SK-N-SH (cell line): ENCODE results near the gene CDK1. TPM values are rescaled to one million over a fixed set of nuclear protein-coding genes. Genes with fewer than 3 reads are reported as not detected.

Experiments used
- CTCF ChIA-PET: fragments of 300-600, 350-600 bp; formaldehyde crosslinking; extraction: SDS; loops from one replicate; lab custom pipeline; 2021; lab: Yijun Ruan, JAX
- POLR2A ChIA-PET: fragments of 350-600 bp; sonication (Branson Sonifier 250); formaldehyde crosslinking; extraction: SDS; loops from one replicate; lab custom pipeline; 2020; ENCODE audit warnings: antibody characterized with exemption, inconsistent platforms; lab: Yijun Ruan, JAX
- DNase-seq: peaks from one replicate; pipeline ENCODE4 v3.0.0; 2012
- H2AFZ ChIP-seq: fragments of 200-600 bp; sonication (generic); 2 replicates; pipeline ENCODE4 v1.8.1; 2016; ENCODE audit warnings: antibody characterized with exemption, mild to moderate bottlenecking, low read depth
- H3F3A ChIP-seq: fragments of 200-600 bp; sonication (generic); replicated peaks from 2 replicates; pipeline ENCODE3; 2016; ENCODE audit warnings: antibody characterized with exemption, mild to moderate bottlenecking; ENCODE audit not compliant: insufficient read depth
- H3K27ac ChIP-seq, 2 experiments: fragments of 200-500 bp in 1 of 2; fragments of 200-600 bp in 1 of 2; sonication (Bioruptor generic) in 1 of 2; sonication (generic), shearing (Covaris generic) in 1 of 2; 2 replicates each; pipeline versions ENCODE4 v1.5.1 to v1.6.1; 2014 to 2016; ENCODE audit warnings: low read depth in 2 of 2, inconsistent platforms in 1 of 2, low read length in 1 of 2, mild to moderate bottlenecking in 1 of 2, mixed read lengths in 1 of 2
- H3K27me3 ChIP-seq: fragments of 200-600 bp; sonication (generic), shearing (Covaris generic); 2 replicates; pipeline ENCODE4 v1.6.1; 2016; ENCODE audit warnings: mixed run types; ENCODE audit not compliant: insufficient read depth
- H3K36me3 ChIP-seq, 2 experiments: fragments of 200-500 bp in 1 of 2; fragments of 200-600 bp in 1 of 2; sonication (Bioruptor generic) in 1 of 2; sonication (generic) in 1 of 2; replicated peaks in 1 of 2; 2 replicates each; pipeline versions ENCODE3 to v1.5.1; 2014 to 2016; ENCODE audit warnings: low read length in 1 of 2, mild to moderate bottlenecking in 1 of 2; ENCODE audit not compliant: insufficient read depth in 2 of 2, control insufficient read depth in 1 of 2
- H3K4me1 ChIP-seq, 2 experiments: fragments of 200-500 bp in 1 of 2; fragments of 200-600 bp in 1 of 2; sonication (Bioruptor generic) in 1 of 2; sonication (generic), shearing (Covaris generic) in 1 of 2; 2 replicates each; pipeline versions ENCODE4 v1.5.1 to v1.6.1; 2014 to 2016; ENCODE audit warnings: low read depth in 1 of 2, low read length in 1 of 2, mixed run types in 1 of 2; ENCODE audit not compliant: insufficient read depth in 2 of 2, control insufficient read depth in 1 of 2
- H3K4me2 ChIP-seq: fragments of 200-600 bp; sonication (generic), shearing (Covaris generic); 2 replicates; pipeline ENCODE4 v1.6.1; 2017; ENCODE audit warnings: mixed run types
- H3K4me3 ChIP-seq, 2 experiments: fragments of 200-500 bp in 1 of 2; fragments of 200-600 bp in 1 of 2; sonication (Bioruptor generic) in 1 of 2; sonication (generic), shearing (Covaris generic) in 1 of 2; 2 replicates each; pipeline versions ENCODE4 v1.5.1 to v1.8.1; 2014 to 2016; ENCODE audit warnings: low read depth in 2 of 2, inconsistent platforms in 1 of 2, low read length in 1 of 2, mild to moderate bottlenecking in 1 of 2, mixed read lengths in 1 of 2, moderate library complexity in 1 of 2
- H3K79me2 ChIP-seq: fragments of 200-600 bp; sonication (generic); 2 replicates; pipeline ENCODE4 v1.8.1; 2017; ENCODE audit warnings: mild to moderate bottlenecking; ENCODE audit not compliant: insufficient read depth
- H3K9ac ChIP-seq: fragments of 200-600 bp; sonication (generic); 2 replicates; pipeline ENCODE4 v1.6.1; 2017; ENCODE audit warnings: mixed run types
- H3K9me2 ChIP-seq: fragments of 200-600 bp; sonication (generic); 2 replicates; pipeline ENCODE4 v1.6.1; 2017; ENCODE audit warnings: mixed run types
- H3K9me3 ChIP-seq: fragments of 200-600 bp; sonication (generic); 2 replicates; pipeline ENCODE4 v1.6.1; 2017; ENCODE audit warnings: mixed run types, mild to moderate bottlenecking, moderate library complexity
- H4K20me1 ChIP-seq: fragments of 200-600 bp; sonication (generic); 2 replicates; pipeline ENCODE4 v1.6.1; 2017; ENCODE audit warnings: mild to moderate bottlenecking, mixed run types; ENCODE audit not compliant: insufficient read depth
- CHD2 ChIP-seq: fragments of 150-350 bp; IDR thresholded peaks from 2 replicates; pipeline ENCODE4 v1.6.1; 2018; ENCODE audit warnings: low read length; ENCODE audit not compliant: partially characterized antibody
- CTCF ChIP-seq: fragments of 200-600 bp; sonication (generic); IDR thresholded peaks from 2 replicates; pipeline ENCODE4 v1.6.1; 2017; ENCODE audit warnings: antibody characterized with exemption, mild to moderate bottlenecking, moderate library complexity
- ELF1 ChIP-seq: IDR thresholded peaks from 2 replicates; pipeline ENCODE4 v1.4.0; 2012
- EZH2phosphoT487 ChIP-seq: fragments of 200-600 bp; sonication (generic); IDR thresholded peaks from 2 replicates; pipeline ENCODE4 v1.6.1; 2017; ENCODE audit warnings: low read depth, mixed run types, mild to moderate bottlenecking, antibody characterized with exemption, moderate library complexity, borderline replicate concordance
- GABPA ChIP-seq: IDR thresholded peaks from 2 replicates; pipeline ENCODE4 v1.4.0; 2012; ENCODE audit warnings: low read depth, mild to moderate bottlenecking
- MAX ChIP-seq: IDR thresholded peaks from 2 replicates; pipeline ENCODE4 v1.4.0; 2012; ENCODE audit warnings: low read depth
- MEF2A ChIP-seq: IDR thresholded peaks from 2 replicates; pipeline ENCODE4 v1.4.0; 2012; ENCODE audit warnings: low read depth, borderline replicate concordance
- NFIC ChIP-seq: IDR thresholded peaks from 2 replicates; pipeline ENCODE4 v1.4.0; 2012; ENCODE audit warnings: borderline replicate concordance
- POLR2AphosphoS5 ChIP-seq: IDR thresholded peaks from 2 replicates; pipeline ENCODE4 v1.6.1; 2012; ENCODE audit warnings: low read depth, low read length
- RAD21 ChIP-seq: IDR thresholded peaks from 2 replicates; pipeline ENCODE4 v1.6.1; 2012; ENCODE audit warnings: mild to moderate bottlenecking, low read length
- RCOR1 ChIP-seq: fragments of 150-350 bp; IDR thresholded peaks from 2 replicates; pipeline ENCODE4 v1.6.1; 2017; ENCODE audit warnings: antibody characterized with exemption, low read length
- REST ChIP-seq: IDR thresholded peaks from 2 replicates; pipeline ENCODE4 v1.6.1; 2012; ENCODE audit warnings: mild to moderate bottlenecking, low read depth, low read length, moderate library complexity
- SMC3 ChIP-seq: IDR thresholded peaks from 2 replicates; pipeline ENCODE4 v1.6.1; 2012; ENCODE audit warnings: low read depth, low read length, improper control_type of control experiment
- TEAD4 ChIP-seq: IDR thresholded peaks from 2 replicates; pipeline ENCODE4 v1.4.0; 2012; ENCODE audit warnings: mild to moderate bottlenecking, borderline replicate concordance; ENCODE audit not compliant: insufficient read depth
- USF2 ChIP-seq: fragments of 150-350 bp; IDR thresholded peaks from 2 replicates; pipeline ENCODE4 v1.6.1; 2017; ENCODE audit warnings: antibody characterized with exemption, low read length, low read depth, borderline replicate concordance
- ZBTB33 ChIP-seq: IDR thresholded peaks from 2 replicates; pipeline ENCODE4 v1.4.0; 2012; ENCODE audit warnings: low read depth, borderline replicate concordance
- WGBS: methylation state at CpG from one replicate; pipeline ENCODE4 v1.1.6; 2017; ENCODE audit warnings: low lambda C conversion rate; 5-methylcytosine and 5-hydroxymethylcytosine counted together
- polyA plus RNA-seq, 3 experiments: library from polyadenylated mRNA; depleted of rRNA; stranded (reverse); fragments of >200 nt; gene quantifications; 2 replicates each; pipeline ENCODE4 v1.2.3, GENCODE V29; 2012

The CDK1 gene
- polyA plus RNA-seq, 1 of the 3 experiments (the other 2 are of a cell fraction), result 20.8 TPM

- H3K9me3 ChIP-seq, result no peaks in the 10 kb centered on the region
- H3K4me3 ChIP-seq, result no peak overlapping the region
- no peak overlapping the region for H3K4me2 ChIP-seq
- 100% methylated on average over 1 of the region's 1 CpG for WGBS
- no peak overlapping the region for H3K27ac ChIP-seq
- H3K9me2 ChIP-seq, result no peaks in the 10 kb centered on the region
- no peaks in the 10 kb centered on the region for H3K36me3 ChIP-seq
- ChIA-PET CTCF (interaction anchor here (0.6 to 2.1 kb wide), 4 partner anchors 126 to 1080 kb away, joined by 3 to 10 read pairs (median 4); no protein-coding TSS in a partner anchor), POLR2A (no interaction called here)
- no peak for DNase-seq
- no peak overlapping the region for H2AFZ ChIP-seq
- no peaks in the 10 kb centered on the region for H3K79me2 ChIP-seq
- H3F3A ChIP-seq, result peaks cover 12% of the 10 kb centered on the region
- H3K27me3 ChIP-seq, result no peaks in the 10 kb centered on the region
- no peaks in the 10 kb centered on the region for H4K20me1 ChIP-seq
- TF ChIP-seq CHD2 (no peak), POLR2AphosphoS5 (no peak), ELF1 (no peak)
- TF ChIP-seq, all 33 proteins: peak for 0
- Histone ChIP-seq H3K4me1 (peaks cover 5 to 24% of the 10 kb centered on the region in 2 experiments), H3K9ac (no peak overlapping the region)
These were observed 45.0 kb downstream of the CDK1 start for GRCh38 chr10:60823324-60823723.

GRCh38 chr10:60825520-60825919, 47.2 kb downstream of the CDK1 start:
- H3K9me3 ChIP-seq, result no peaks in the 10 kb centered on the region
- no peaks in the 10 kb centered on the region for H3K27me3 ChIP-seq
- no peak overlapping the region for H3K27ac ChIP-seq
- no peak overlapping the region for H3K4me2 ChIP-seq
- H3F3A ChIP-seq, result peaks cover 24% of the 10 kb centered on the region
- DNase-seq, result no peak
- no peak overlapping the region for H3K9ac ChIP-seq
- H3K79me2 ChIP-seq, result no peaks in the 10 kb centered on the region
- H3K36me3 ChIP-seq, result no peaks in the 10 kb centered on the region
- ChIA-PET CTCF (interaction anchor here (2.1 kb wide), 1 partner anchor 139 kb away, joined by 10 read pairs; no protein-coding TSS in a partner anchor), POLR2A (no interaction called here)
- 67% methylated on average over 4 of the region's 4 CpGs for WGBS
- H3K9me2 ChIP-seq, result no peaks in the 10 kb centered on the region
- H2AFZ ChIP-seq, result no peak overlapping the region
- no peak overlapping the region for H3K4me3 ChIP-seq
- no peak for TF ChIP-seq RAD21
- no peak for TF ChIP-seq ZBTB33
- TF ChIP-seq SMC3, result no peak
- no peak for TF ChIP-seq REST
- TF ChIP-seq CTCF, result no peak
- no peak for TF ChIP-seq POLR2AphosphoS5
- no peak for TF ChIP-seq GABPA
- TF ChIP-seq MAX, result no peak
- no peak for TF ChIP-seq RCOR1
- TF ChIP-seq EZH2phosphoT487, result no peak
- TF ChIP-seq NFIC, result no peak
- no peak for TF ChIP-seq USF2
- no peak for TF ChIP-seq MEF2A
- no peak for TF ChIP-seq TEAD4
- H3K4me1 ChIP-seq, result peaks cover 4 to 21% of the 10 kb centered on the region in 2 experiments; a peak in 3 of 4 replicates
- H4K20me1 ChIP-seq, result no peaks in the 10 kb centered on the region
